ENCODE measurements around the gene LZTFL1. TPM values are rescaled to one million over a fixed set of nuclear protein-coding genes. Genes with fewer than 3 reads are reported as not detected.

LZTFL1 gene
- total RNA-seq, 1 donor from 2014 or later, result 6.7 TPM

- no peaks in the 10 kb centered on the region for H3K27me3 ChIP-seq
- no peak for TF ChIP-seq CTCF (IDR thresholded peaks at IDR 0.05)
- intact Hi-C loops (cut with DNase I), result no loop called here
- H3K27ac ChIP-seq, result no peak overlapping the region
- H3K9me3 ChIP-seq, result no peaks in the 10 kb centered on the region
- no peaks in the 10 kb centered on the region for H3K4me1 ChIP-seq
- peak in 1 of 2 donors; percentile 25 for DNase-seq (ENCODE audit: low spot score in 2 of 2)
- no peaks in the 10 kb centered on the region for H3K36me3 ChIP-seq
- H3K4me3 ChIP-seq, result no peak overlapping the region
These were observed 68.0 kb downstream of the LZTFL1 start for GRCh38 chr3:45773714-45774449.

Other genes starting within 250 kb of the LZTFL1 start
- gene LIMD1, start 247.4 kb downstream of the LZTFL1 start, total RNA-seq, result 36.8 TPM
- gene SACM1L, start 152.7 kb downstream of the LZTFL1 start, total RNA-seq, result 7.2 TPM
- gene SLC6A20, start 45.6 kb downstream of the LZTFL1 start, total RNA-seq, result not detected
- not detected for gene CCR9, start 44.4 kb upstream of the LZTFL1 start, total RNA-seq
- gene CXCR6, start 101.3 kb upstream of the LZTFL1 start, total RNA-seq, result 2.1 TPM
- 56.2 TPM for gene FYCO1, start 153.7 kb upstream of the LZTFL1 start, total RNA-seq
- gene XCR1, start 185.4 kb upstream of the LZTFL1 start, total RNA-seq, result not detected

All from ascending aorta (tissue), 2 donors.